Gastroesophageal sphincter (tissue), 4 donors: ENCODE results near the gene GALNT9. TPM values are rescaled to one million over a fixed set of nuclear protein-coding genes. Genes with fewer than 3 reads are reported as not detected.

Experiments
- ATAC-seq: fragments of 150-250 bp; one replicate; pipeline ENCODE4 v1.9.1; 2016; ENCODE audit warnings: mild to moderate bottlenecking, moderate library complexity
- H3K27ac ChIP-seq, 4 donors: fragments of 200-600 bp; sonication (generic) in 3 of 4; 1 replicate in 3 of 4; 2 replicates in 1 of 4; pipeline ENCODE4 v1.5.1; 2016 to 2019
- H3K27me3 ChIP-seq: fragments of 200-600 bp; sonication (generic); one replicate; pipeline ENCODE4 v1.5.1; 2019
- H3K36me3 ChIP-seq, 2 donors: fragments of 200-600 bp; sonication (generic); one replicate each; pipeline ENCODE4 v1.5.1; 2019; ENCODE audit warnings: control low read depth in 1 of 2
- H3K4me1 ChIP-seq, 3 donors: fragments of 200-600 bp; sonication (generic); 1 replicate in 2 of 3; 2 replicates in 1 of 3; pipeline ENCODE4 v1.5.1; 2016 to 2019; ENCODE audit warnings: control low read depth in 2 of 3
- H3K4me3 ChIP-seq, 2 donors: fragments of 200-600 bp; sonication (generic); one replicate each; pipeline ENCODE4 v1.5.1; 2019; ENCODE audit warnings: mild to moderate bottlenecking in 1 of 2, moderate library complexity in 1 of 2
- H3K9me3 ChIP-seq, 3 donors: fragments of 200-600 bp; sonication (generic); one replicate each; pipeline ENCODE4 v1.5.1; 2017 to 2019; ENCODE audit warnings: control low read depth in 2 of 3
- CTCF ChIP-seq, 4 experiments: fragments of 200-600 bp in 2 of 4; fragments of 450-650 bp in 2 of 4; sonication (generic) in 1 of 4; IDR thresholded peaks; one replicate each; pipeline ENCODE4 v1.5.1; 2017 to 2019; ENCODE audit warnings: antibody characterized with exemption in 4 of 4, mild to moderate bottlenecking in 2 of 4, moderate library complexity in 2 of 4
- EP300 ChIP-seq: sonication (generic); formaldehyde crosslinking; IDR thresholded peaks from one replicate; pipeline ENCODE4 v1.6.1; 2017; ENCODE audit warnings: antibody characterized with exemption, mild to moderate bottlenecking
- POLR2A ChIP-seq, 2 donors: fragments of 450-650 bp; IDR thresholded peaks; one replicate each; pipeline ENCODE4 v1.6.1; 2017; ENCODE audit warnings: antibody characterized with exemption in 2 of 2, mild to moderate bottlenecking in 2 of 2, moderate library complexity in 1 of 2
- POLR2AphosphoS5 ChIP-seq: sonication (generic); formaldehyde crosslinking; IDR thresholded peaks from one replicate; pipeline ENCODE4 v1.6.1; 2017; ENCODE audit warnings: antibody characterized with exemption
- WGBS, 2 donors: methylation state at CpG; one replicate each; pipeline ENCODE4 v1.1.5; 2018; ENCODE audit warnings: low coverage in 1 of 2; 5-methylcytosine and 5-hydroxymethylcytosine counted together
- total RNA-seq, 4 donors: library from RNA; depleted of rRNA; stranded (reverse); fragments of >200 nt; gene quantifications; one replicate each; pipeline ENCODE4 v1.1.0, GENCODE V29; 2016

Gene GALNT9
- total RNA-seq, 4 donors from 2014 or later: 2.0 TPM; not detected in 3

GRCh38 chr12:132210223-132211055, 119.0 kb downstream of the GALNT9 start:
- Histone ChIP-seq H3K4me1 (peaks cover 0 to 5% (median 5%) of the 10 kb centered on the region in 3 donors), H3K4me3 (no peak overlapping the region), H3K9me3 (peaks cover 0 to 15% (median 0%) of the 10 kb centered on the region in 3 donors), H3K27me3 (peaks cover 48% of the 10 kb centered on the region), H3K27ac (no peak overlapping the region), H3K36me3 (no peaks in the 10 kb centered on the region)
- no peak for ATAC-seq
- WGBS, 2 donors: 100% methylated on average over 3 of the region's 48 CpGs; no CpG with 5 or more reads in 1 of the 2 donors
- TF ChIP-seq EP300: no peak
- TF ChIP-seq CTCF (IDR thresholded peaks at IDR 0.05): no peak
- TF ChIP-seq POLR2AphosphoS5: no peak
- no peak for TF ChIP-seq POLR2A (IDR thresholded peaks at IDR 0.05)

GRCh38 chr12:132209619-132210222, 119.7 kb downstream of the GALNT9 start:
- Histone ChIP-seq H3K4me1 (peaks cover 0 to 12% (median 12%) of the 10 kb centered on the region in 3 donors), H3K36me3 (no peaks in the 10 kb centered on the region), H3K27me3 (peaks cover 50% of the 10 kb centered on the region), H3K27ac (no peak overlapping the region), H3K9me3 (peaks cover 0 to 15% (median 0%) of the 10 kb centered on the region in 3 donors), H3K4me3 (no peak overlapping the region)
- TF ChIP-seq CTCF (IDR thresholded peaks at IDR 0.05) (no peak), POLR2A (IDR thresholded peaks at IDR 0.05) (no peak), POLR2AphosphoS5 (no peak), EP300 (no peak)
- no peak for ATAC-seq
- 56 to 88% methylated on average over 3 to 6 of the region's 14 CpGs for WGBS, 2 donors

- peaks cover 0 to 19% (median 12%) of the 10 kb centered on the region in 3 donors for H3K4me1 ChIP-seq
- H3K9me3 ChIP-seq: peaks cover 0 to 15% (median 0%) of the 10 kb centered on the region in 3 donors
- no peaks in the 10 kb centered on the region for H3K36me3 ChIP-seq
- TF ChIP-seq POLR2A (IDR thresholded peaks at IDR 0.05): no peak
- TF ChIP-seq EP300: no peak
- TF ChIP-seq POLR2AphosphoS5: no peak
- no peak for TF ChIP-seq CTCF (IDR thresholded peaks at IDR 0.05)
- no peak overlapping the region for H3K4me3 ChIP-seq
- no peak for ATAC-seq
- H3K27me3 ChIP-seq: peaks cover 59% of the 10 kb centered on the region
- WGBS, 2 donors: 87 to 100% methylated on average over 1 to 3 of the region's 15 CpGs
- no peak overlapping the region for H3K27ac ChIP-seq
Observed at GRCh38 chr12:132208153-132208823, 121.1 kb downstream of the GALNT9 start.

GRCh38 chr12:132207083-132207775, 122.2 kb downstream of the GALNT9 start:
- no peak overlapping the region for H3K4me3 ChIP-seq
- no peak for TF ChIP-seq POLR2A (IDR thresholded peaks at IDR 0.05)
- no peak for TF ChIP-seq EP300
- TF ChIP-seq CTCF (IDR thresholded peaks at IDR 0.05): no peak
- no peak for TF ChIP-seq POLR2AphosphoS5
- peaks cover 0 to 19% (median 12%) of the 10 kb centered on the region in 3 donors for H3K4me1 ChIP-seq
- no peak overlapping the region for H3K27ac ChIP-seq
- H3K9me3 ChIP-seq: peaks cover 0 to 15% (median 0%) of the 10 kb centered on the region in 3 donors
- 82 to 84% methylated on average over 5 to 11 of the region's 36 CpGs for WGBS, 2 donors
- no peak for ATAC-seq
- H3K27me3 ChIP-seq: peaks cover 70% of the 10 kb centered on the region
- no peaks in the 10 kb centered on the region for H3K36me3 ChIP-seq
